H1 (cell line): ENCODE data around the gene UBE2D4. TPM values are rescaled to one million over a fixed set of nuclear protein-coding genes. Genes with fewer than 3 reads are reported as not detected.

Source experiments
- GTF2F1 ChIP-seq: IDR thresholded peaks from 2 replicates; pipeline ENCODE4 v1.6.1; 2012; ENCODE audit warnings: low read depth, low read length, improper control_type of control experiment, borderline replicate concordance
- SP1 ChIP-seq: IDR thresholded peaks from 2 replicates; pipeline ENCODE4 v1.6.1; 2011; ENCODE audit warnings: low read depth, low read length
- polyA plus RNA-seq, 7 experiments: library from polyadenylated mRNA; depleted of rRNA in 3 of 7; stranded (reverse) in 5 of 7; unstranded in 2 of 7; fragments of >200 nt in 5 of 7; fragments of 200-250 nt in 2 of 7; gene quantifications; 1 replicate in 5 of 7; 2 replicates in 1 of 7; 4 replicates in 1 of 7; pipeline versions ENCODE4 v1.2.1 to v1.2.3, GENCODE V29; 2011 to 2013; ENCODE audit warnings: missing spikeins in 2 of 7, mixed read lengths in 2 of 7
- total RNA-seq: library from RNA; stranded (reverse); fragmentation: NEBNext Ultra II Directional; extraction: Animal tissue kit (Norgen Biotek cat#: 25700); gene quantifications from 2 replicates; pipeline ENCODE4 v1.2.1, GENCODE V29; 2021

The UBE2D4 gene
- total and polyA plus RNA-seq, 2 of the 8 experiments (the other 6 are each of a cell fraction or from before 2014, with no cell fraction given), result 3.4 to 9.4 TPM

GRCh38 chr7:43921423-43921822 lies 4.8 kb upstream of the UBE2D4 start (continued):
- TF ChIP-seq SP1, result no peak
- TF ChIP-seq GTF2F1, result no peak
